HG02981 (cell line): ENCODE results near the gene ACADVL.
"Not testable (repeated sequence)": the region's sequence is repeated elsewhere in the genome, so short reads cannot be mapped to it uniquely, and the experiment has no call there.

Experiments used
- ATAC-seq: cut with Tn5 transposase; IDR thresholded peaks from one replicate; pipeline ENCODE4 v1.9.1; 2021; ENCODE audit warnings: mild to moderate bottlenecking, moderate library complexity; ENCODE audit not compliant: unreplicated experiment

Gene ACADVL

DNA sequence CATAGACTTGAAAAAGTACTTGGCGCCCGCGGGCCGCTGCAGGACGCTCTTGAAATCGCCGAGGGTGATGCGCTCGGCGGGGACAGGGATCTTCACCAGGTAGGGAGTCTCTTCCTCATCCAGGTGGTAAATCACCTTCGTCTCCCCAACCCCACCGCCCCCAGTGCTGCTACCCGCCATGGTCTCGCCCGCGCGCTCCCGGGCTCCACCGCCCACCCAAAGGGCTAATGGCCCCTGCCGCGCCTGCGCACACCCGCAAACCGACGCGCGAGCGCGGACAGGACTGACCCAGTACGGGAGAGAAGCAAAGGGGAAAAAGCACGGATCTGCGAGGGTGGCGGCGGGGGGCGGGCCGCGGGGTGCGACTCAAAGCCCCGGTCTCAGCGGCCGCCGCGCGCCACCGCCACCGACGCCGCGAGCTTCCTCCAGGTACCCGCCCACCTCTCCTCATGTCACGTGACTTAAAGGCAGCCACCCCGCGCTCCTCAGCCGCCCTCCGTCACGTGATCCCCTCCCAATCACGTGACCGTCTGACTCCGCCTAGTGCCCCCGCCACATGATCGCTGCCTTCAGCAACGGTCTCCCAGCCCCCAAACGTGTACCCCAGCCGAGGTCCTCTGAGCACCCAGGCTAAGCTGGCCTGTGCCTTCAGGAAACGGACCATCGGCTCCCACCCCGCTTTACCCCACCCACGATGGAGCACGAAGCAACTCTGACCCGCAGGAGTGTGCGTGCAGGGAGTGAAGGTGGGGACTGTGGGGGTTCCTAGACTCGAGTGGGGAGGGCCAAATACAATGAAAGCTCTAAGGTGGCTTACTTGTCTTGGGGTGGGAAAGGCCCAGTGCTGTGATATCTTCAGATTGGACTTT, 14.6 kb downstream of the ACADVL start, which contains the start of gene DVL2:
TSS of gene DVL2 (minus strand) at position 435 of the 869 bp plus-strand sequence. CDS start at position 180, 255 bp downstream.
- ATAC-seq: peak; percentile 43

DNA sequence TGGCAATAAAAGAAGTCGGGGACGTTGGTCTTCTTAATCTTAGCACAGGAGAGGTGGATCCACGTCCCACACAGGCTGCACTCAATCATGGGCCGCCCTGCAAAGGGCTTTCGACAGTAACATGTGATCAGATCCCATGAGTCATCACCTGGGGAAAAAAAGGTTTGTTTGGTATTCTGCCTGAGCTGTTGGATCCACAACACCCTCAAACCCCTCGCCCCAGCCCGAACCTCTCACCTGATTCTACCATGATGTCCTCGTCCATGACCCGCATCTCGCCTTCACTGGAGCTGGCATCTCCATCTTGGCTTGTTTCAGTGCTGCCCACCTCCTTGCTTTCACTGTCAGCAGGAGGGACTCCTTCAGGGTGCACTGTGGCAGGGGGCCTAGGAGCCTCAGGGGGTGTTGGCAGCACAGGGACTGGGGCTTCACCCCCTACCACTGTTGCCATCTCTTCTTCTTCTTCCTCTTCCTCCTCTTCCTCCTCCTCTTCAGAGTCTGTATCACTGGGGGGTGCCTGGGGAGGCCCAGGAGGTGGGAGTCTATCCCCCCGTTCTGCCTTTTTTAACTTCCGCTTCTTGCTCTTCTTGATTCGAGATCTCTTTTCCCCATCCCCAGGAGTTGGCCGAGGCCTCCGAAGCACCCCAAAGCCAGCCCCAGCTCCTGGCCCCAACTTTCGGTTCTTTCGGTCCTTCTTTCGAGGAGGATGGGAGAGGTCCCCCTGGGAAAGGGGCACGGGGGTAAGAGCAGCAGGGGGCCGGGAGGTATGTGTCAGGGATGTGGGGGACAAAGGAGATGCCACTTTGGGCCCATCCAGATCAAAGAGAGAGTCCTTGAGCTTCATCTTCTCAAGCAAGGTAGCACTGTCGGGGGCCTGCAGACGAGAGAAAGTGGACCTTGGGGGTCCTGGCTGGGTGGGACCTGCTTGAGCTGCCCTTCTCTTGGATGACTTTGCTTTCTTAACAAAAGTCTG, 16.2 kb downstream of the ACADVL start:
- ATAC-seq: no peak

DNA sequence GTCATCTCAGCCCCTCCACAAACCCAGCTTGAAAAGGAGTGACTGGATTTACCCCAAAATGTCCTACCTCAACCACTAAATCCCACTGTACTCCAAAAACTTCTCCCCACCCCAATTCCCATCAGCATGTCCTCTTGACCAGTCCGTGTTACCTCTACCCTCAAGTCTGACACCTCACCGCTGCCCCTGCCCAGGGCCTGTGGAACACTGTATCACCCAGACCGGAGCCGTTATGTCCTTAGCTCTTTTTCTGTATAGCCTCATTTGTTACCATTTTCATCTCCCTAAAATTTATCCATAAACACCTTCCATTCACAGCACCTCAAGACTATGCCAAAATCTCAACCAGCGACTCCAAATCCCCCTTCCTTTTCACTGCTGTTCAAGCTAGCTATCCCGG, 17.1 kb downstream of the ACADVL start:
- ATAC-seq: no peak

DNA sequence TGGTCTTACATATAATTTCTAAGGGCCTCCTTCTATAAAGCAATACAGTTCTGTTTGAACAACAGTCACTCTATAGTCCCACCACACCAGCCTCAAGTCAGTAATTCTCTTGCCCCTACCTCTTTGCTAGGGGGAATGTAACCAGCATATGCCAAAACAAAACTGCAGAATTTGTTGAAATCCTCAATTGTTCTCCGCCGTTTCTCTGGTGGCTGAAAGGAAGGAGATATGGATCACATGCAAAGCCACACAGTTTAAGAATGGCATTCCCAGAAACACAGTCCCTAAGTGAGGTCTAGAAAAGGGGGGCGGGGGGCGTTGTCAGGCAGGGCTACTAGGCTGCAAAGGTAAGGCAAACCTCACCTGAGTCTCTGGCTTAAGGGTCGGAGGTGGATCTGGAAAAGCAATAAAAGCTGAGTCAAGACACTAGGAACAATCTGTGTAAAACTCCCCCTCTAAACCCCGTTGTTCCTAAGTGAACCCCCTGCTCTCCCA, 17.6 kb downstream of the ACADVL start:
- no peak for ATAC-seq

GRCh38 chr17:7237761-7238419, 18.2 kb downstream of the ACADVL start:
- no peak for ATAC-seq

- ATAC-seq: no peak
Measured at GRCh38 chr17:7238420-7239090, 18.8 kb downstream of the ACADVL start.

GRCh38 chr17:7239091-7240027, 19.6 kb downstream of the ACADVL start, which contains the start of gene PHF23:
Gene PHF23, minus strand, starts transcription at chr17:7239457. Its CDS starts 178 bp downstream, at chr17:7239279.
- peak; percentile 47 for ATAC-seq

- no peak for ATAC-seq
Measured at GRCh38 chr17:7240375-7240774, 20.6 kb downstream of the ACADVL start.

- no peak for ATAC-seq
Measured at GRCh38 chr17:7241090-7241733, 21.5 kb downstream of the ACADVL start.

- ATAC-seq: peak; percentile 34
Measured at GRCh38 chr17:7241783-7242716, 22.3 kb downstream of the ACADVL start, which contains the start of gene GABARAP. Gene GABARAP, minus strand, starts transcription at chr17:7242449. Its CDS starts 119 bp downstream, at chr17:7242330.

DNA sequence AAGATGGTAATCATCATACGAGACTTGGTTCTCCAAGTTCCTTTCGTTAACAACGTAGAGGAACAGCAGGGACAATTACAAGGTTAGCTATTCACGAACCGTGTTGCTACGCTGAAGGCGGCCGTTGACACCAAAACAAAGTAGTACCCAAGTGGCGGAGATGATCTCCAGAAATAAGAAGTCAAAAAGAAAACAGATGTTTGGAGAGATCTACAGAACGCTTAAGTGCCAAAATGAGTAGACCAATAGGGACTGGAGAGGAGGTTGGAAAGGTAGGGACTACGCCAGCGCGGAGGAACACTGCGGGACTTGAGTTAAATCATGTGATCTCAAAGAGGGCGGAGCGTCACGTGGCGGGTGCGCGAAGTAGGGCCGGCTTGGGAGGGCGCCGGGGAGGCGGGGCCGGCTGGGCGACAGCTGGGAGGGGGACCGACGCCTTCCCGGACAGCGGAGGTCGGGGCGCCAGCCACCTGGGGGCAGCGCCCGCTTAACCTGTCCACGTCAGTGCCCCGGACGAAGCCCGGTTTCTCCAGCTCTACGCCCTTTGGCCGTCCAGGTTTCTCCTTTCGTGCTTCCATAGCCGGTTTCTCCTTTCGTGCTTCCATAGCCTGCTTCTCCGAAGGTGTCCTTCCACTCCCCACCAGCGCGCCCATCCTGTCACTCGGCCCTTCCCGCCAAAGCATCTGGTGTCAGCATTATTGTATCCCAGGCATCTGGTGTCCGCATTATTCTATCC, 23.1 kb downstream of the ACADVL start:
- ATAC-seq: peak; percentile 33

DNA sequence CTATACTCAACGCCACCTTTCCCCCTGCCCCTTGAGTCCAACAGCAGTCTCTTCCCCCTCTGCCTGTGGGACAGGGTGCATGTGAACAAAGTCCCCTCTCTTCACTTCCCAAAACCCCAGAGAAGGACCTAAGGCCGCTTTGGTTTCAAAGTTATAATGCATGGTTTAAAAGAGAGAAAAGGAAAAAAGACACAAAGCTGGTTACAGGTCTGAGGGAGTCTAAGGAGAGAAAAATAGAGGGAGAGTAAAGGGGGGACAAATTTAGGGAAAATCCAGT, 23.7 kb downstream of the ACADVL start:
- ATAC-seq: no peak

DNA sequence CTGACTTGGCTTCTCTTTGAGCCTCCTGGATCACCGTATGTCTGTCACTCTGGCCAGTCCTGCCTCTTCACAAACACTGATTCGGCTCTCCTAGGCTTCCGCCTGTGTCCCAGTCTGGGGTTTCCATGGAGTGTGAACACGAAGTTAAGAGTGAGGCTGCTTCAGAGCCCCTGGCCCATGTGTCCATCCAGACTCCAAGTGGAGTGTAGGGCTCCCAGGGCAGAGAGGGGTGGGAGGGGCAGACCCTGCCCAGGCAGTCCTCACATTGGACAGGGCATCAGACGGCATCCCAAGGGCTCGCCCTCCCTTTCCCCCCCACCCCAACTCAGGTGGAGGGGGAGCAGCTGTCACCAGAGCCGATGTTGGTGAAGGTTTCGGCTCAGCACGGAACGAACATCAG, 24.1 kb downstream of the ACADVL start:
- ATAC-seq: not testable (repeated sequence)

GRCh38 chr17:7246779-7247178, 27.0 kb downstream of the ACADVL start:
- ATAC-seq: no peak

- ATAC-seq: no peak
Measured at GRCh38 chr17:7248796-7249195, 29.1 kb downstream of the ACADVL start.

DNA sequence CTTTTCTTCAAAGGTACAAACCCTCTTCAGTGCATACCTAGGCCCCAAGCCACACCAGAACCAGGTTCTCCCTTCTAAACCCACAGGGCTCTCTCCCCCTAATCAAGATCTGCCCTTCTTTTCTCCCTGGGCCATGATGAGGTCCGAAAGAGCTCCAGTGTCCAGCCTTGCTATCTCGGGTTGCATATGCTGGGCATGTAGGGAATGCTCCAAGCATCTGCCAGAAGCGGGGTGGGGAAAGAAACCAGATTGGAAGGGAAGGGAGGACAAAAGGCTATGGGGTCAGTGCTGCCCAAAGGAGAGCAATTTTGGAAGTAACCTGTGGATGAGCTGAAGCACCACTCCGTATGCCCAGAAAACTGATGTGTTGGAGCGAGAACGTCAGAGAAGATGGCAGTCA, 29.5 kb downstream of the ACADVL start:
- no peak for ATAC-seq

GRCh38 chr17:7249830-7250229, 30.1 kb downstream of the ACADVL start:
- no peak for ATAC-seq
